ENCODE measurements around the gene CPLX1.

- TF ChIP-seq CTCF (IDR thresholded peaks at IDR 0.05): no peak
- TF ChIP-seq POLR2A (IDR thresholded peaks at IDR 0.05): no peak
These were observed 19.4 kb upstream of the CPLX1 start for GRCh38 chr4:845233-845835.

Measured in testis (tissue), 2 donors.